Globus pallidus (tissue), 1 donor: ENCODE results near the gene RPL28.
A peak's percentile ranks its signal among the peaks of the same experiment; 100 is the strongest.

Experiments
- DNase-seq: peaks from one replicate; pipeline ENCODE4 v3.0.0-alpha.2; 2015; ENCODE audit warnings: low spot score

RPL28 gene

DNA sequence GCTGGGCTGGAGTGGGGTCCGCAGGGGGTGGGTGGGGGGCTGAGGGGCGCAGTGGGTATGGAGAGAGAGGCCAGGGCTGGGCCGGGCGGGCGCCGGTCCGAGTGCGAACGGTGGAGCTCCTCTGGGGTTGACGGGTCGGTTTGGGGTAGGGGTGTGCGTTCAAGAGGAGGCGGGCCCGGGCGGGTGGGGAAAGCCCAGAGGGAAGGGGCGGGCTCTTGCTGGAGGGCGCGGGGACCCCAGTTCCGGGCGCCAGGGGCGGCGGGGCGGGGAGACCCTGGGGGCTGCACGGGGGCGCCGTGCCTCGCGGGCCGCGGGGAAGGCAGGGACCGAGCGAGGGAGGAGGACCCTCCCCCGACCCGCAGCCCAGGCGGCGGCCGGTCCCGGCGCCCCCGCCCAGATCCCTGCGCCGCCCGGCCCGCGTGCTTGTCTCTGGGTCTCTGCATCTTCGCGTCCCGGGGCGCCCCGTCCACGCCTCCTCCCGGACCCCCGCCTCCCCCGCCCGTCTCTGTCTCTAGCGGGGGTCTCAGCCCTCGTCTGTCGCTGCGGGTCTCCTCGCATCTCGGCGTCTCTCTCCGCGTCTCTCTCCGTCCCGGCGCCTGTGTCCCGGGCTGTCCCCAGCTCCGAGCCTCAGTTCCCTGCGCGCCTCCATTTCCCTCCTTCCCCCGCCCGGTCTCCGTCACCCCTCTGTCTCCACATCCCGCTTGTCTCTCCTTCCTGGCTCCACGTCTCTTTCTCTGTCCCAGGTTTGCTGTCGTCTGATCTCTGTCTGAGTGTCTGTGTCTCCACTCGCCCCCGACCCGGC lies 65.6 kb downstream of the RPL28 start:
- no peak for DNase-seq

DNA sequence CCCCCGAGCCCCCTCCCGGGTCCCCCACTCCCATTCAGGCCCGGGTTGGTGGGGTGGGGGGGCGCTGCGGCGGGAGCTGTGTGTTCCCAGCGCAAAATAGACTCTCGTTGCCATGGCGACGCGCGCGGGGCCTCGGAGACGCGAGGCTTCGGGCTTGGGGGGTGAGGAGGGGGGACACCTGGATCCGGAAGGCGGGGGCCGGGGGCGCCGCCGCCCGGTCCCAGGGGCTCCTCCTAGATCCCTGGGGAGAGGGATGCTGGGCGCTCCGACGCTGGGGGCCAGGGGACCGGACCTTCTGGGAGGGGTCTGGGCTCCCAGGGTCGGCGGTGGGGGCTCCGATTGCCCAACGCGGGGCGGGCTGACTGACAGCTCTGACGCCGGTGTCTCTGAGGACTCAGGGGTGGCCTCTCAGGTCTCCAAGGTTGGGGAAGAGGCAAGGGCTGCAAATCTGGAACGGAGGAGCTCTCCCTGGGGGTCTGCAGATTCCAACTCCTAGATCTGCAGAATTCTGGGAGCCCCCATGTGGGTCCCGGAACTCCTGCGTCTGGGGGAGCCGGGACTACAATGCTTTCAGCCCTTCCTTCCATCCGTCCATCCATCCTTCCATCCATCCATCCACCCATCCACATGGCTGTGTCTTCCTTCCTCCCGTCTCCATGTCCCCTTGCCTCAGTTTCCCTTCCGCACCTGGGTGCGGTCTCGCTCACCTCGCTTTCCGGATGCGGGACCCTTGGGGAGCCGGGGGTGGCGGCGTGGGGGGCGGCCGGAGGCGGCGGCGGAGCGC lies 66.4 kb downstream of the RPL28 start:
- DNase-seq = peak; percentile 37
